ENCODE results near the gene COX10. TPM values are rescaled to one million over a fixed set of nuclear protein-coding genes. Genes with fewer than 3 reads are reported as not detected.

COX10 gene
- total RNA-seq, 2 donors from 2014 or later: 8.7 to 26.5 TPM

DNA sequence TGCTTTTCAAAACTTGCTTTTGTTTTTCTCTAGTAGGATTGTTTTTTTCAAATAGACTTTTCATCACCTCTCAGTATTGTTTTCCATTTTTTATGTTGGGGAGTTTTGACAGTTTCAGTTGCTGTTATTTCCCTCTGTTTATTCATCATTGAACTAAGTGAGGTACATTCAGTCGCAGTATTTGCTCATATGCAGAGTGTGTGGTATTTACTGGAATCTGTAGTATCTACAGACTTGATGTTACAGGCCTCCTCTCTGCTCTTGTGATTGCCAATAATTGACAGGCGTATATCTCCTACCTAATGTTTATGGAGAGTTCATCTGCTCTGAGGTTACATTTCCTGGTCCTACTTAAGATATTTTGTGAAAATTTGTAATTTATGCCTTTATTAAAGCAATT lies 49.6 kb downstream of the COX10 start:
- Histone ChIP-seq H3K27ac (no peak overlapping the region), H3K36me3 (no peaks in the 10 kb centered on the region)
- no peak for ATAC-seq (ENCODE audit: insufficient number of reproducible peaks, low FRiP score, low read depth)

DNA sequence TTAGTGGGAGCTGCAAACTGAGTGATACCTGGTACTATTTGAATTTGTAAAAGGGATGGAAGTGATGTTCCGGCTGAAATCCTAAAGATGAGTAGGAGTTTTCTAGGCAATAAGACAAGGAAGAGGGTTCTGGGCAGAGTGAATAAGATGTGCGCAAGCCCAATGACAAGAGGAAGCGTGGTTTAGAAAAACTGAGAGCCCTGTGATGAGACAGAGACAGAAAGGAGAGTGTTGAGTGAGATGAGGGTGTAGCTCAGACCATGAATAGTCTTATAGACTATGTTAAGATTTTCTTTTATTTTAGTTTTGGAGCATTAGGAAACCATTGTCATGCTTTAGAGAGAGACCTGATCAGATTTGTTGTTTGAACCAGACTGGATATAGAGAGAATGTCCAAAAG lies 50.2 kb downstream of the COX10 start:
- TF ChIP-seq, protein P1, sequence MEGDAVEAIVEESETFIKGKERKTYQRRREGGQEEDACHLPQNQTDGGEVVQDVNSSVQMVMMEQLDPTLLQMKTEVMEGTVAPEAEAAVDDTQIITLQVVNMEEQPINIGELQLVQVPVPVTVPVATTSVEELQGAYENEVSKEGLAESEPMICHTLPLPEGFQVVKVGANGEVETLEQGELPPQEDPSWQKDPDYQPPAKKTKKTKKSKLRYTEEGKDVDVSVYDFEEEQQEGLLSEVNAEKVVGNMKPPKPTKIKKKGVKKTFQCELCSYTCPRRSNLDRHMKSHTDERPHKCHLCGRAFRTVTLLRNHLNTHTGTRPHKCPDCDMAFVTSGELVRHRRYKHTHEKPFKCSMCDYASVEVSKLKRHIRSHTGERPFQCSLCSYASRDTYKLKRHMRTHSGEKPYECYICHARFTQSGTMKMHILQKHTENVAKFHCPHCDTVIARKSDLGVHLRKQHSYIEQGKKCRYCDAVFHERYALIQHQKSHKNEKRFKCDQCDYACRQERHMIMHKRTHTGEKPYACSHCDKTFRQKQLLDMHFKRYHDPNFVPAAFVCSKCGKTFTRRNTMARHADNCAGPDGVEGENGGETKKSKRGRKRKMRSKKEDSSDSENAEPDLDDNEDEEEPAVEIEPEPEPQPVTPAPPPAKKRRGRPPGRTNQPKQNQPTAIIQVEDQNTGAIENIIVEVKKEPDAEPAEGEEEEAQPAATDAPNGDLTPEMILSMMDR (IDR thresholded peaks at IDR 0.05): no peak
- Histone ChIP-seq H3K27me3 (replicated peaks; ENCODE audit: insufficient read depth) (no peaks in the 10 kb centered on the region), H3K4me1 (ENCODE audit: control insufficient read depth in 1 of 2, low read depth in 2 of 2) (no peaks in the 10 kb centered on the region), H3K4me3 (no peak overlapping the region), H3K36me3 (no peaks in the 10 kb centered on the region), H3K27ac (no peak overlapping the region), H3K9me3 (no peaks in the 10 kb centered on the region)
- ATAC-seq (ENCODE audit: insufficient number of reproducible peaks, low FRiP score, low read depth) (no peak), DNase-seq (ENCODE audit: low spot score) (no peak)

More for the DNA sequence above, 49.6 kb downstream of the COX10 start:
- Histone ChIP-seq H3K27me3 (replicated peaks; ENCODE audit: insufficient read depth) (no peaks in the 10 kb centered on the region), H3K4me3 (no peak overlapping the region), H3K4me1 (ENCODE audit: control insufficient read depth in 1 of 2, low read depth in 2 of 2) (no peaks in the 10 kb centered on the region), H3K9me3 (no peaks in the 10 kb centered on the region)
- DNase-seq (ENCODE audit: low spot score): no peak
- TF ChIP-seq, protein P1 (IDR thresholded peaks at IDR 0.05): no peak

DNA sequence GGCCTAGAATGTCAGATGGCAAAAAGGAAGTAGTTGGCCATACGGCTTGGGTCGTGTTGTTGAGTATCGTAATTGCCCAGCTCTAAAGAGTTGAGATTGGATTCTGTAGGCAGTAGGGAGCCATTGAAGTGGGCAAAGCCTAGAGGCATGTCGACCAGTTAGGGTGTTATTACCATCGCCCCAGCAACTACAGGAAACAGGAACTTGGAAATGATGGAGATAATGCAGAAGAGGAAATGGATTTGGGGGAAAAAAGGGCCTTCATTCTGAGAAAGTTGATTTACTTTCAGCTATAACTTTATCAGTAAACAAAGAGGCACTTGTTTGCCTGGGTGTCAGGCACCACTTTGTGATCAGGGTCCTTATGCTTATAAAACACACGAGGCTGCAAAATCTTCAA lies 52.6 kb downstream of the COX10 start:
- ATAC-seq (ENCODE audit: insufficient number of reproducible peaks, low FRiP score, low read depth) (no peak), DNase-seq (ENCODE audit: low spot score) (no peak)
- TF ChIP-seq, protein P1 (IDR thresholded peaks at IDR 0.05): no peak
- no peaks in the 10 kb centered on the region for H3K27me3 ChIP-seq (replicated peaks; ENCODE audit: insufficient read depth)
- H3K36me3 ChIP-seq: no peaks in the 10 kb centered on the region
- no peaks in the 10 kb centered on the region for H3K9me3 ChIP-seq
- H3K27ac ChIP-seq: no peak overlapping the region
- H3K4me1 ChIP-seq (ENCODE audit: control insufficient read depth in 1 of 2, low read depth in 2 of 2): no peaks in the 10 kb centered on the region
- no peak overlapping the region for H3K4me3 ChIP-seq

DNA sequence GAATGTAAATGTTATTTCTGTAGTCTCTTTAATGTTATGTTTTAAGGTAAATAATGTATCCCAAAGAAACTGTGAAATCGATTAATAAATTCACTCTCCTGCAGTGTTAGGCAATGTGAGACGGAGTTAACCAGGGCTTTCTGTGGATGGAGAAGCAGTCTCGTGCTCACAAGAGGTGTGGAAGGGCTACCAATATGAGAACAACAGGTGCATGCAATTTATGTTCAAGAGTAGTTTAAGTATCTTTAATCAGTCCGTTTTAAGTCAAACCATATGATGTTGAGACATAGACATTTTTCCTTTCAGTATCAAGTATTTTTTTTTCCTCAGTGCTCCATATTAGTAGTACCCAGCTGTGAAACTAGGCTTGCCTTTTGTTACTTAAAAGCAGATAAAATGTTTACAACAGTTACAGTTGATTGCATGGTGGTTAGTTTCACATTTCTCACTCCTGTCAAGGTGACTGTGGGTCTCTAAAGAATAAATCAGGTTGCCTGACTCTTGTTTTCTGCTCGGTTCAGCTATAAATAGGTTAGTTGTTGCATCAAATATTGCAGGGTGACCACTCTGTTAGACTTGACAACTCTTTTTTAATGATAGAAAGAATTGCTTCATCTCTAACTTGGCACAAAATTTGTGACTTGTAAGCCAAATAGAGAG lies 54.4 kb downstream of the COX10 start:
- Histone ChIP-seq H3K27me3 (replicated peaks; ENCODE audit: insufficient read depth) (no peaks in the 10 kb centered on the region), H3K4me3 (no peak overlapping the region), H3K36me3 (no peaks in the 10 kb centered on the region), H3K4me1 (ENCODE audit: control insufficient read depth in 1 of 2, low read depth in 2 of 2) (no peaks in the 10 kb centered on the region), H3K9me3 (no peaks in the 10 kb centered on the region), H3K27ac (no peak overlapping the region)
- DNase-seq (ENCODE audit: low spot score): no peak
- ATAC-seq (ENCODE audit: insufficient number of reproducible peaks, low FRiP score, low read depth): no peak
- TF ChIP-seq, protein P1 (IDR thresholded peaks at IDR 0.05): no peak

DNA sequence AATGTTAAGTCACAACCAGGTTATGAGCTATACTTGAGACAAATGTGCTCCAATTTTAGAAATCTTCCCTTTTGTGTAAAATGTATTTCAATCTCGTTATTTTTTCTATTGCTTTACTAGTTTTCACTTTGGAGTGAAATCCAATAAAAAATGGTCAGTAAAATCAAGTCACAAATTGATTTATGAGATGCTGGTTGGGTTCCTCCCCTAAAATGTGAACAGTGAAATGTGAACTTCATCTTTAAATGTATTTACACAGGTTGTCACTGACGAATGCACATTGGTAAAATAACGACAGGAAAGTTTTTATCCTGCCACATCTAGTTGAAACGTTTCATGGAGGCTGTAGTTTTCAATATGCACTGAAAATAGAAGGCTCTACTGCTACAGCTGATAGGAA lies 55.5 kb downstream of the COX10 start:
- TF ChIP-seq, protein P1 (IDR thresholded peaks at IDR 0.05): no peak
- ATAC-seq (ENCODE audit: insufficient number of reproducible peaks, low FRiP score, low read depth): no peak

More for the DNA sequence above, 55.5 kb downstream of the COX10 start:
- no peaks in the 10 kb centered on the region for H3K27me3 ChIP-seq (replicated peaks; ENCODE audit: insufficient read depth)
- H3K27ac ChIP-seq: no peak overlapping the region
- no peaks in the 10 kb centered on the region for H3K9me3 ChIP-seq
- H3K4me1 ChIP-seq (ENCODE audit: control insufficient read depth in 1 of 2, low read depth in 2 of 2): no peaks in the 10 kb centered on the region
- DNase-seq (ENCODE audit: low spot score): no peak
- H3K4me3 ChIP-seq: no peak overlapping the region
- H3K36me3 ChIP-seq: no peaks in the 10 kb centered on the region
